ENCODE data around the gene MTCL1. TPM values are rescaled to one million over a fixed set of nuclear protein-coding genes. Genes with fewer than 3 reads are reported as not detected.

Gene MTCL1
- total and polyA plus RNA-seq, 10 donors, result 1.6 to 7.5 (median 3.9) TPM

- intact Hi-C loops (cut with DNase I; ENCODE audit: low total_unique reads), result no loop called here
- peaks cover 0 to 8% (median 0%) of the 10 kb centered on the region in 6 donors for H3K4me1 ChIP-seq
- H3K27me3 ChIP-seq (replicated peaks in 1 of 7), result peaks cover 0 to 7% (median 0%) of the 10 kb centered on the region in 7 donors
- no peaks in the 10 kb centered on the region for H3K9me3 ChIP-seq
- no peaks in the 10 kb centered on the region for H3K36me3 ChIP-seq
- no peak for DNase-seq
- 51 to 64% (median 57%) methylated on average over 17 of the region's 17 CpGs for WGBS, 5 donors
- no peak overlapping the region for H3K27ac ChIP-seq
- no peak for TF ChIP-seq CTCF (IDR thresholded peaks at IDR 0.05 in 8 of 11, conservative IDR thresholded peaks at IDR 0.05 in 3 of 11)
- TF ChIP-seq POLR2AphosphoS5 (IDR thresholded peaks at IDR 0.05), result no peak
- no peak for TF ChIP-seq POLR2A (IDR thresholded peaks at IDR 0.05)
- H3K4me3 ChIP-seq, result no peak overlapping the region
Observed at GRCh38 chr18:8786483-8787370, 81.4 kb downstream of the MTCL1 start.

GRCh38 chr18:8787371-8787670 is 82.0 kb downstream of the MTCL1 start:
- 90 to 96% (median 95%) methylated on average over 6 of the region's 6 CpGs for WGBS, 5 donors
- Histone ChIP-seq H3K36me3 (no peaks in the 10 kb centered on the region), H3K4me3 (no peak overlapping the region), H3K9me3 (no peaks in the 10 kb centered on the region), H3K27ac (no peak overlapping the region), H3K27me3 (replicated peaks in 1 of 7) (peaks cover 0 to 7% (median 0%) of the 10 kb centered on the region in 7 donors), H3K4me1 (peaks cover 0 to 8% (median 0%) of the 10 kb centered on the region in 6 donors)
- no peak for TF ChIP-seq POLR2A (IDR thresholded peaks at IDR 0.05)
- TF ChIP-seq POLR2AphosphoS5 (IDR thresholded peaks at IDR 0.05), result no peak
- no peak for TF ChIP-seq CTCF (IDR thresholded peaks at IDR 0.05 in 8 of 11, conservative IDR thresholded peaks at IDR 0.05 in 3 of 11)
- intact Hi-C loops (cut with DNase I; ENCODE audit: low total_unique reads), result no loop called here
- DNase-seq, result no peak

- Histone ChIP-seq H3K4me3 (no peak overlapping the region), H3K9me3 (no peaks in the 10 kb centered on the region), H3K36me3 (no peaks in the 10 kb centered on the region), H3K27me3 (replicated peaks in 1 of 7) (peaks cover 0 to 7% (median 0%) of the 10 kb centered on the region in 7 donors), H3K27ac (no peak overlapping the region), H3K4me1 (peaks cover 0 to 8% (median 0%) of the 10 kb centered on the region in 6 donors)
- TF ChIP-seq CTCF (IDR thresholded peaks at IDR 0.05 in 8 of 11, conservative IDR thresholded peaks at IDR 0.05 in 3 of 11) (no peak), POLR2AphosphoS5 (IDR thresholded peaks at IDR 0.05) (no peak), POLR2A (IDR thresholded peaks at IDR 0.05) (no peak)
- intact Hi-C loops (cut with DNase I; ENCODE audit: low total_unique reads), result no loop called here
- 80 to 98% (median 91%) methylated on average over 6 of the region's 6 CpGs for WGBS, 5 donors
- DNase-seq, result no peak
Observed at GRCh38 chr18:8787794-8788193, 82.4 kb downstream of the MTCL1 start.
